HG03159 (cell line): ENCODE data around the gene GALNT17.

Experiments
- ATAC-seq: cut with Tn5 transposase; IDR thresholded peaks from one replicate; pipeline ENCODE4 v1.9.1; 2021; ENCODE audit warnings: mild to moderate bottlenecking, moderate library complexity; ENCODE audit not compliant: unreplicated experiment

The GALNT17 gene

DNA sequence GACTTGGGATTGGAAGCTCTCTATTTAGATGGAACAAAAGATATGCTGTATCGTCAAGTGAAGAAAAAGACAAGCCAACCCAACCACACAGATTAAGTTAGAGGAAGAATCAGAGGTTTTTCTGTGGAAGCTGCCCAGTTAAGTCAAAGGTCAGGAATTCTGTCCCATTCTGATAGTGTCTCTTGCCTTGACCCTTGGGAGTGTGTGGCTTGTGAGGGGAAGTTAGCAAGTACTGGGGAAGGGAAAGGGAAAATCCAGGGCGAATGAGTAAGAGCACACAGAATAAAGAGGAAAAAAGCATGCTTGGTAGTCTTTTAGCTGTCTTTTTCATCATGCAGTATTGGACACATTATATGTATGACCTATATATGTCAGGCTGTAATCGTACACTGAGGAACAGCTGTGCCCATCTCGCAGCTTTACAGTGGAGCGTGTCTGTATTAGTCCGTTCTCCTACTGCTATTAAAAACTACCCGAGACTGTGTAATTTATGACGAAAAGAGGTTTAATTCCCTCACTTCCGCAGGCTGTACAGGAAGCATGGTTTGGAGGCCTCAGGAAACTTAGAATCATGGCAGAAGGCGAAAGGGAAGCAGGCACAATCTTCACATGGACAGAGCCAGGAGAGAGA is 197.2 kb downstream of the GALNT17 start:
- no peak for ATAC-seq

DNA sequence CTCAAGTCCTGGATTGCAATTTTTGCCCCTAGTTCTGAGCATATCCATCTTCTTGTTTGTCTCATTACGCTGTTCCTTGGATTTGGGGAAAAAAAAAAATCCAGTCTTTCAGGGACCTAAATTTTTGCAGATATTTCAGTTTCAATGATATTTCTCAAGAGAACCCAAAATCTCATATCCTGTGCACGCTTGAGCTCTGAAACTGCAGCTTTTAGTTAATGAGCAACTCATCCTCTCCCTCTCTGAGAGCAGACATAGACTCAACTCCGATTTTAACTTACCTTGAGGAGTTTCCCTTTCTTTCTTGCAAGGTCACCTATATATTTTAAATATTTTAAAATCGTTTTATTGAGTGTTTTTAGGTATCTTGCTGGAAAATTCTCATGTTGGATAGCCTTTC is 200.3 kb downstream of the GALNT17 start:
- no peak for ATAC-seq

DNA sequence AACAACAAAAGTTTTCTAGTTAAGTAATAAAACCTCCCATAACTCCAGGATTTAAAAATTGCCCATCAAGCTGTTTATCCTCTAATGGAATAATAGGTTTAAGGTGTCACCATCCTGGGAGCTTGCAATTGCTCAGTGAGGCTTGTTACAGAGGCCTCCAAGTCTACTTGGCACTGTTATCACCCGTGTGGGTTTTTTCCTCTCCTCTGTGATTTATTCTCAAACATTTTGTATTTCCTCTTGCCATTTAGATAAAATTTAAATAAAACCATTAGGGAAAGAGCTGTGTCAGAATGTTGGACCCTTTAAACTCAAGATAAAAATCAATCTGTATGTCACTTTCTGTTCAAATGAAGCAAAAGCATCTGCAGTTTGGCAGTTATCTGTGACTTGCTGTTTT is 202.6 kb downstream of the GALNT17 start:
- no peak for ATAC-seq

DNA sequence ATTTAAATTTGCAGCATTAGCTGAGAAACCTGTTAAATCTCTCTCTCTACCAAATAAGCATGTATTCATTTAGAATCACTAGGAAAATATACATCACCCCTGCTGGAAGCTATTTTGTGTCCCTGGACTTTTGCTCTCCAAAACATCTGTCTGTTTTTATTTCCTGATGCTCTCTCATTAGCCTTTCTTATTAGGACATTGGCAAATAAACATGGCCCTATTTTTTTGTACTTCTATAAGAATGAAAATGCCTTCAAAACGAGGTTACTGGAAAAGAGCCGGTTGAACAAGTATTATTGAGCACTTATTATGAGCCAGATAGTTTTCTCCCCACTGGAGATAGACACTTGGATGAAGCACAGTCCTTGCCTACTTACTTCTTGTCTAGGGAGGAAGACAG is 206.9 kb downstream of the GALNT17 start:
- ATAC-seq, result no peak

DNA sequence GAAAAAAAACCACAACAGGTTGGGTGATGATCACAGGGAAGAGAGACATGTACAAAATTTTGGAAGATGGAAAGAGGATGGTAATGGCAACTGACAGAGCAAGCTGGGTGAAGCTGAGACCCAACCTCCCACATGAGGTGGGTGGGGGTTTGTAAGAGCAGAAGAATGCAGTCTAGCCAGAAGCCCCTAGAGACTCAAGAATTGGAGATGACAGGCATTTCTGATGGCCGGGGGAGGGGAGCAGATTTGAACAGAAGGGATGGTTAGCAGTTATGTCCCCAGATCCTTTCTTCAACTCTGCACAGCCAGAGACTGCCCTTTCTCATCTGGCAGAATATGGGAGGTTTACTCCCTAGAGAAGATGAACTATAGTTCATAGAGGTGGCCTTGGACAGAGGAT is 208.0 kb downstream of the GALNT17 start:
- no peak for ATAC-seq

DNA sequence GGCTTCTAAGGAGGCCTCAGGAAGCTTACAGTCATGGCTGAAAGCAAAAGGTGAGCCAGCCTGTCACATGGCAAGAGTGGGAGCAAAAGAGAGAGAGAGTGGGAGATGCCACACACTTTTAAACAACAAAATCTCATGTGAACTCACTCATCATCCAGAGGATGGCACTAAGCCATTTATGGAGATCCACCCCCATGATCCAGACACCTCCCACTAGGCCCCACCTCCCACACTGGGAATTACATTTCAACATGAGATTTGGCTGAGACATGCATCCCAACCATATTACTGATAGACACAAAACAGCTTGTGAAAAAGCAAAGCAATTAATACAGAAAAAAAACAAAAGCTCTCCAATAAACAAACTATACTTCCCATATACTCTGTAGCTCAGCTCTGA is 210.3 kb downstream of the GALNT17 start:
- ATAC-seq, result no peak

DNA sequence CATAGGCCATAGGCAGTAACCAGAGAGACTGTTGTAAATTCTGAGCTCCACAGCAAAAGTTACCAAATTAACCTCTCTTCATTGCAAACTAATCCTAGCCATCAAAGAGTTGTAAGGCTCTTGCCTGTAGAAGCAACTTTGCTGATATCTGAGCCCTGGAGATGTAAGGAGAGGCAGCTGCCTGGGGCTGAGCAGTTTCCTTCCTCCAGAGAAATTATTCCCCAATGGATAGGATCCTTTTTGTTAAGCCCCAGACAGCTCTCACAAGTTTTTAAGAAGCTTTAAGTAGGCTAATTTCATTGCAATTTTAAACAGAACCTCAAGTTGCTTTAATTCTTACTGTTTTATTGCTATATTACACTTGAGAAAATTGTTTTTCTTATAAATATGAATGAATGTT is 211.1 kb downstream of the GALNT17 start:
- no peak for ATAC-seq

DNA sequence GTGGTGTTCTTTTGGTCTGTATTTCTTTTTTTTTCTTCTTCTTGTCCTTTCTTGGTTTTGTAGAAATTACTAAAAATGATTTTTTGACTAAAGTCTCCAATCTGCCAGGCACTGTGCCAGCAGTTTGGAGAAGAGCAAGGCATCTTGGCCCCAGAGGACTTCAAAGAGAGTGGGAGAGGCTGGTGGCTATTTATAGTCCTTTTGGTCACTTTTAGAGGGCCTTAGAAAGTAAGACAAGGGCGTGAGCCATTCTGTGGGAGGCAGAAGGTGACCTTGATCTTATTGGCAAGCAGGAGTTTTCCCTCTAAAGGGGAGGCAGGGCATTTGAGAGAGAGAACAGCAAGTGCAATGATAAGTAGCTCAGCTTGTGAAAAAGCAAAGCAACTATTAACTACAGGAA is 211.9 kb downstream of the GALNT17 start:
- no peak for ATAC-seq

DNA sequence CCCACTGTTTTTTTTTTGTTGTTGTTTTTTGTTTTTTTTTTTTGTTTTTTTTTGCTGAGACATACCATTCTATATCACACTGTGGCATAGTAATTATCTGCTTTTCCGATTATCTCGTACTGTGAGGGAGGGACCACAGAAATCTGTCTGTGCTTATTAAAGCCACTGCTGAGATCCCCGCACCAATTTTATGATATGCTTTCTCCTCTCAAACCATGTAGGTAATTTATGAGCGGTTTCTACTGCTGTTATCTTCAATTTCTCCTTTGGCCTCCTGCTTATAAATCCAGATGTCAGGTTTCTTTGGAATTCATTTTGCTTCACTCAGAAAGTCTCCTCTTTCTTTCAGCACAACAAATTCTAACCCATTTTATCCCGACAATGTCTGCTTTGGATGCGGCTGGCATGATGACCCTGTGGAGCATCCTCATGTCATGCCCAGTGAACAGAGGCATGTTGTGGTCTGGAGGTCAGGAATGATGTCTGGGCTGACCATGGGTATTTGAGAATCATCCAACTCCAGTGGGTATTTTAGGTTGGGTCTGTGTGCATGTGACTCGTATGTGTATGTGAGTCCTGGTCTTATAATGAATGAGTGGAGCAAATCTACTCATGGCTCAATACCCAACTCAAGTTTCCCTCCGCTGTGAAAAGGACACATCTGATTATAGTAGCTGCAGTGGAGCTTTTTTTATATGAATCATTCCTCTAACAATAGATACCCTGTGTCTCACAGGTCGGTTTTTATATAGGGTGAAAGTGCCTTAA is 213.4 kb downstream of the GALNT17 start:
- no peak for ATAC-seq

DNA sequence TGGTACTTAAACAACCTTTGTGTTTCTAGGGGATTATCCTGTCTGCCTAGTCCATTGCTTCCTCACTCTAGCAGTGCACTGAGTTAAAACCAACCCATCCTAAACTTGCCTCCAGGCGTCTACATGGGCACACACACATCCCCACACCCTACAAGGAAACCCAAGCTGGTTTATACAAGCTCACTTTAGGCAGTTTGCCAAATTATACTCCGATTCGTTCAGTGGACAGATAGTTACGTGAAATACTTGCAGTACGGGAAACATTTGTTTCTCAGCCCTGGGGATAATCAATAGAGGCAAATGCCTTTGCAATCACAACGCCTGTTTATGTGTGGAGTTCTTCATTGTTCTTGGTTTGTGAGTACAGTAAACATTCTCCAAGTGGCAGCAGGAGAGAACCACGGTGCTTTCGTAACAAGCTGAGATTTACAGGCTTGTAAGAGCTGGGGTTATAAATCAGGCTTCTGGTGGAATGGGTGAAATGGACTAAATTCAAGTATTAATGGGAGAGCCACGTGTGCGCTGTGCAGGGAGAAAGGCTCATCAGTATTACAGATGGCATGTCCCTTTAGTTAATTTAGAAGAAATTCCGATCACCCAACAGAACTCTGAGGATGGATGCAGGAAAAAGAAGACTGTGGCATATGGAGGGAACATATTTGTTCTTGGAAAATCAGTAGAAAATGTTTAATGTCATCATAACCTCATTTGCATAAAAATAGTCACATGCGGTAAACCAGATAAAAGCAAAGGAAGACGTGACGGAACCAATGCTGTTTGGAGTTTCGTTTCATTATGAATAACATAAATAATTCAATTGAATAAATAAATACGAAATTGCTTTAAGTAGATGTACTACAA is 217.1 kb downstream of the GALNT17 start:
- ATAC-seq, result no peak

DNA sequence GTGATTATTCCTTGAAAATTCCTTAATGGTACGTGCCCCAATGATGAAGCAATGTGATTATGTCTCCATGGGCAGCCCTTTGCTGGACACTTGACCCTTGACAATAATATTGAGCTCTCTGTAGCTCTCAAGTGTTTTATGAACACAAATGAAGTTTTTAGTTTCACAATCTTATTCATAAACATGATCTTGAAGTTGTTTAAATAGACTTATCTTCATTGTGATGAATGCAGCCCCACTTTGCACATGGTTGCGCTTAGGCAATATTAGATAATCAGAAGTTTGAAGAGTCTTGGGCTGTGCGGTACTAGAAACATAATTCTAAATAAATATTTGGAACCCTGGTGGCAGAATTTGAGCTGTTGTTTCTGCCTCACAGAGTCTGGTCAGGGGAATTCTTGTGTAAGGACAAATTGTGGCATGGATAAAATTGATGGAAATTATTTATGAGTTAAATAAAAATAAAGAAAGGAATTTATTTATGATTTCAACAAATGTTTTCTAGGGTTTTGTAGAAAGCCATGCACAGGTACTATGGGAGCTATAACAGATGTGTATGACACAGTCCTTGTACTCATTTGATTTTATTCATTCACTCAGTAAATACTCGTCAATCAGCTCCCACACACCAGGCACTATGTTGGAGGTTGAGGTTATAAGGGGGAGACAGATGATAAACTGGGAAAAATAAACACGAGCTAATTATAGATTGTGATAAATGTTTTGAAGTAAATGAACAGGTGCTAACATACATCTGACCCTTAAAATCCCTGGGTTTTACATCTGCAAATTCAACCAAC is 217.9 kb downstream of the GALNT17 start:
- no peak for ATAC-seq

DNA sequence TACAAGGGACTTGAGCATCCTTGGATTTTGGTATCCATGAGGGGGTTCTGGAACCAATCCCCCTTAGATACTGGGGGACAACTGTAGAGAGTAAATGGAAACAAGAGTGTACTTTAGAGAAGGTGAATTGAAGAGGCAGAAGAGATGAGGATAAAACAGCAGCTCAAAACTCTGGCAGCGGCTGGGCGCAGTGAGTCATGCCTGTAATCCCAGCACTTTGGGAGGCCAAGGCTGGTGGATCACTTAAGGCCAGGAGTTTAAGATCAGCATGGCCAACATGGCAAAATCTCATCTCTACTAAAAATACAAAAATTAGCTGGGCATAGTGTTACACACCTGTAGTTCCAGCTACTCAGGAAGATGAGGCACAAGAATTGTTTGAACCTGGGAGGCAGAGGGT is 218.7 kb downstream of the GALNT17 start:
- no peak for ATAC-seq

DNA sequence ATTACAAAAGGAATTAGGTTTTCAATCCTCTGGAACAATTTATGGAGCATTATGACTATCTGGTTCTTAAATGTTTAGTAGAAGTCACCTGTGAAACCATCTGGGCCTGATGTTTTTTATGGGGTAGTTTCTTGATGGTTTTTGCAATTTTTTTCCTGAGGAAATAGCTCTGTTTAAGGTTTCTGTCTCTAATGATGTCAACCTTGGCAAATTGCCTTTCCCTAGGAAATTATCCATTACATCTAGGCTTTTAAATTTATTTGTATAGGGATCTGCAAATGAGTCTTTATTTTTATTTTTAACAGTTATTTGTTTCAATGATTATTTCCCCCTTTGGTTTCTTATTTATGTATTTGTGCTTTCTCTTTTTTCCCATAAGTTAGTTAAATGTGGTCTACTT is 222.8 kb downstream of the GALNT17 start:
- no peak for ATAC-seq

DNA sequence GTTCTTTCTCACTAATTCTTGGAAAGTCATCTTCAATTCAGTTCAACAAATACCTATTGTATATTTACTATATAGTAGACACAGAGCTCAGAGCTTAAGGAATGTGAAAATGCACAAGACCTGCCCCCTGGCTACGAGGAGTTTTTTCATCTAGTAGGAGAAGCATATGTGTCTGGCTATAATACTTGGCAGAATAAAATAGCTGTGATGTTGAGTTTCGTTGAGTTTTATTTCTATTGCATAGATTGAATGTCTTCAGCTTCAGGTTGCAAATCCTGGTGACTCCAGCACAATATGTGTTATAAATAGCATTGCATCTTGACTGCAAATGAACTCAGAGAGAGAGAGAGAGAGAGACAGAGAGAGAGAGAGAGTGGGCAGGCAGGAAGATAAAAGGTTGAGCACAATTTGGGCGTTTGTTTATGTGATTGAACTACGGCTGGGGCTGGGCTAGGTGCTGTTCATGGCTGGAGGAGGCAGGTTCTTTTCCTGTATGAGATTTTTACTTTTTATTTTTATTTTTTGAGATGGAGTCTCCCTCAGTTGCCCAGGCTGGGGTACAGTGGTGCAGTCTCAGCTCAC is 229.6 kb downstream of the GALNT17 start:
- no peak for ATAC-seq

DNA sequence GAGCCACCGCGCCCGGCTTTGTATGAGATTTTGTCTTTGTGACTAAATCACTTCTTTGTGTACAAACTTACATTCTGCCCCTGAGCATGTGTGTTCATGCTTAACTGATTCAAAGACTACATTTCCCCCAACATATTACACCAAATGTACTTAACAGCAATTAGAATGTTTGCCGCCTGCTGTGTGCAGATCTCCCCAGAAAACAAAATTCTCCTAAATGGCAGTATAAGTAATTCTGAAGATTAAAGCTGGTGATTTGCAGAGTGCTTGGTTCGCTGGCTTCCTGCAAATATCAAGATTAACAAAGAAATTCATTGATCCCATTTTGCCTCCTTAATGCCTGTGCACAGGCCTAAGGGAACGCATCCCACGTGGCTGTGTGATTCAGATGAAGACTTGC is 230.3 kb downstream of the GALNT17 start:
- ATAC-seq, result no peak

DNA sequence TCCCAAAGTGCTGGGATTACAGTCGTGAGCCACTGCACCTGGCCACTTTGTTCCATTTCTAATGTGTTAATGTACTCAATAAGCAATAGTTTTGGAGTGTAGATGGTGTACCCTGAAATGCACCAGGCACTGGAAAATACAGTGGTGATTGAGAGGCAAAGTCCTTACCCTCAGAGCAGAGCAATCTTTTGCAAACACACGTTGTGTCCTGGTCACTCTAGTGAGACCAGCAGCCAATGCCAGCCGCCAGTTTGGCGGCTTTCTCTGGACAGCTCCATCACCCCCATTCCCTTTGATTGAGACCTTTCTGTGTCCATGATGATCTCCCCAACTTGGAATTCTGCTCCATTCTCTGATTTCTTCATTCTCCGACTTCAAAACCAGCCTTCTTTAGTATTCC is 231.3 kb downstream of the GALNT17 start:
- ATAC-seq, result no peak

DNA sequence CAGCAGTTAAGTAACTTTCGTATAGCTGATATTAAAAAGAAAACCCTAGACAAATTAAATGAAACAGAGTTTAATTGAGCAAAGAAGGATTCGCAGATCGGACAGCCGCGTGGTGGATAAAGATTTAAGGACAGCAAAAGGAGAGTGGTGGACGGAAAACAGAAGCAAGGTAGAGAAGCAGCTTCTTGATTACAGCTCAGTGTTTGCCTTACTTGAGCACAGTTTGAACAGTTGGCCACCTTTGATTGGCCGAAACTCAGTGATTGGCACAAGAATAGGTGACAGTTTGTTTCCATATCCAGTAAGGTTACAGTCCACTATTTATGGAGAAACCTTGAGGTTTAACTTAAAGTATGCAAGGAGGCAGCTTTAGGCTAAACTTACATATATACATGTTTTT is 231.7 kb downstream of the GALNT17 start:
- no peak for ATAC-seq

DNA sequence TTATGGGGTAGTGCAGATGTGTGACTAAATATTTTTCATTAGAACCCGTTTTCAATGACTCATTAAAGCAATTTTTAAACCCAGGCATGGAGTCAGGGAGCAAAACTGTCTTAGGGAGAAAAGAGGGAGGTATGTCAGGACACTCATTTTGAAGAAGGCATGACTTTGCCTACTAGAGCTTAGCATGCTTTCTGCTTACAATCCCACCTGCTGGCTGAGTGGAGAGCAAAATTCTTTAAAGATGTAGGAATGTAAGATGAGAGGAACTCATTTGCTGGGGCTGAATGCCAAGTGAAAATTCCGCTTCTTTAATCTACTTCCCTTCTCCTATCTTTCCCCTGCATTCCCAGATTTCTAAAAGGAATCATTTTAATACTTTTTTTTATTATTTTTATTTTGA is 232.6 kb downstream of the GALNT17 start:
- no peak for ATAC-seq

DNA sequence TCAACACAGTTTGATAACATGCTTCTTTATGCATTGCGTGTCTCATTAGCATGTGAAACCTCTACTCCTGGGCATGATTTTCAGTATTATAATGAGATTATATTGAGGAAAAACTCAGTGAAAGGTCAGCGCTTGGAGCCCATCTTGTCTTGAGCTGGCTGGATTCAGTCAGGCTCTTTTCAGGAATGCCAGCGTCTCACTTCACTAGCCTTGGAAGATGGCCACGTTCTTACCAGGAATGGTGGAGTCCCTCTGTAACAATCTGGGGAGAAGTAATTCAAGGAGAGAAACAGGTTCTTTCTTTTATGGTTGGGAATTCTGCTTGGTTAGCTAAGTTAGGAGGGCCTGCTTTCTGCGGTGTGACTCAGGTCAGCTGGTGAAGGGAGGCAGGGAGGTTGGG is 241.0 kb downstream of the GALNT17 start:
- ATAC-seq, result no peak

DNA sequence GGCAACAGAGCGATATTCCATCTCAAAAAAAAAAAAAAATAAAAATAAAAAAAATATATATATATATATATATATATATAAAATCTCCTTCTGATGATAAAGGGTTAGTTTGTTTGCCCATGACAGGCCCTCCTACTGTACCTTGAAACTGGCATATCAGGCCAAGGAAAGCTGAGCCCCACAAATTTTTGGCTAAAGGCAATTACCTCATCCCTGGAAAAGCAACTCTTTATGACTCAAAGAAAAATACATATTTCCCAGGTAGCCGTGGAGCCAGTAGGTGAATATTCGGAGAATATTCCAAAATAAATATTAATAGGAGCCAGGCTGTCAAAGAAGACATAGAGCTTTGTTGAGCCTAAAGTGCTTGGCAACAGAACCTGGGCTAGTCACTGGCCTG is 245.1 kb downstream of the GALNT17 start:
- no peak for ATAC-seq

DNA sequence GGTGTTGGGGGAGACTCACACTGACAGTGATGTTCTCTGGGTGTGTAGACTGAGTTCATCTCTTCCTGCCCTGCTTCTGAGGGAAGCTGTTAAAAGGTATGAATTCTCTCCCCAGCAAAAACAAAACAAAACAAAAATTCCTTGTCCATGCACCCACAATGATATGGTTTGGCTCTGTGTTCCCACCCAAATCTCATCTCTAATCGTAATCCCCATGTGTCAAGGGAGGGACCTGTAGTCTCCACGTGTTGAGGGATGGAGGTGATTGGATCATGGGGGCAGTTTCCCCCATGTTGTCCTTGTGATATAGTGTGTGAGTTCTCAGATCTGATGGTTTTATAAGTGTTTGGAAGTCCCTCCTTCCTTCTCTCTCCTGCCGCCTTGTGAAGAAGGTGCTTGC is 245.5 kb downstream of the GALNT17 start:
- no peak for ATAC-seq
